HG03066 (cell line): ENCODE data around the gene KLHL18.
A peak's percentile ranks its signal among the peaks of the same experiment; 100 is the strongest.
"Not testable (repeated sequence)": the region's sequence is repeated elsewhere in the genome, so short reads cannot be mapped to it uniquely, and the experiment has no call there.

Experiments used
- ATAC-seq: cut with Tn5 transposase; IDR thresholded peaks from one replicate; pipeline ENCODE4 v1.9.1; 2021; ENCODE audit warnings: low read depth; ENCODE audit not compliant: unreplicated experiment

Gene KLHL18

DNA sequence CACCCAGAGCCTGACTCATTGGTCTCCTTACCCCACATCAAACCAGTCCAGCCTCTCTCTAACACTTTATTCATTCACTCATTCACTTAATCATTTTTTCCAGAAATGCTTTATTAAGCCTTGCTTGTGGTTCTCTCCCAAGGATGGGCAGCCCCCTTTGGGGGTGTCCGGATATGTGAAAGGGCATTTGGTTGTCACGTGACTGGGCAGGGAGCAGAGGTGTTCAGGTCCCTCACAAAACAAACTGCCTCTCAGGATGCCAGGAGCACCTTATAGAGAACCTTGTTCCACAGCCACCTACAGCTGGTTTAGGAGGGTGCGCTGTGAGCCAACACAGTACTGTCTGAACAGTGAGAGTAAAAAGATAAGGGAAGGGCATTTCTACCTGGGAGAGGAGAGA, 72.3 kb downstream of the KLHL18 start:
- ATAC-seq = no peak

DNA sequence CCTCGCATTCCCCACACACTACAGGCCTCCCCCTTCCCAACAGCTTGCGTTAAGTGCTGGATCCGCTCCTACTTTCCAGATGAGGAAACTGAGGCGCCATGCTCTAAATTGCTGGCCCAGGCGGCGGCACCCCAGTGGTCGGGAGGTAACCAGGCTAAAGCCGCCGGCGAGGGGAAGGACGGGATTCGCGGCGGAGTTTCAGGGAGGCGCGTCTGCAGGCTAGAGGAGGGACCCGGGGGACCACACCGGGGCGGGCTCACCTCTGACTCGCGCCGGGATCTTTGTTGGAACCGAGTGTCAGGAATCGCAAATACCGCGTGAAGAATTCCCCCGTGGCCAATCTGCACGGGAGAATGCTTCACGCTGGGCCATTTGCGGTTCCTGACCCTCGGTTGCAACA, 73.5 kb downstream of the KLHL18 start:
- no peak for ATAC-seq

DNA sequence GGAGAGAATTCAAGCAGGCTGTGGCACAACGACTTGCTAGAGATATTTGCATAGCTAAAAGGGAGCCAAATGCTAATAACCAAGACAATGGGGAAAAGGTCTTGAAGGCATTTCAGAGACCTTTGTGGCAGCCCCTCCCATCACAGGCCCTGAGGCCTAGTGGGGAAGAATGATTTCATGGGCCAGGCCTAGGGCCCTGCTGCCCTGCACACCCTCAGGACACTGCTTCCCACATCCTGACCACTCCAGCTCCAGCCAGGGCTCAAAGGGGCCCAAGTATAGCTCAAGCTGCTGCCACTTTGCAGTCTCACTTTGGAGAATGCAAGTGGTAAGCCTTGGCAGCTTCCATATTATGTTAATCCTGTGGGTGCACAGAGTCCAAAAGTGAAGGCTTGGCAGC, 76.6 kb downstream of the KLHL18 start:
- ATAC-seq = no peak

DNA sequence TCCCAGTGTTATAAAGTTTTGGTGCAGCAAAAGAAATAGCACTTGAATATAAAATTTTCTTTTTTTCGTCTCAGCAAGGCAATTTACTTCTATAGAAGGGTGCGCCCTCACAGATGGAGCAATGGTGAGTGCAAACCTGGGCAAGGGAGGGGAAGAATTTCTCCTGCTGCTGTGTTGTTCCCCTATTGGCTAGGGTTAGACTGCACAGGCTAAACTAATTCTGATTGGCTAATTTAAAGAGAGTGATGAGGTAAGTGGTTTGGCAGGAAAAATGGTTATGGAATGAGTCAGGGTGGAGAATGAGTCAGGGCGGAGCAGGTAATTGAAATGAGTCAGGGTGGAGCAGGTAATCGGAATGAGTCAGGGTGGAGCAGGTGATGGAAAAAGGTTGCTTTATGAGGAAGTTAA, 77.4 kb downstream of the KLHL18 start:
- not testable (repeated sequence) for ATAC-seq

- no peak for ATAC-seq
Observed at GRCh38 chr3:47362701-47363100, 80.0 kb downstream of the KLHL18 start.

DNA sequence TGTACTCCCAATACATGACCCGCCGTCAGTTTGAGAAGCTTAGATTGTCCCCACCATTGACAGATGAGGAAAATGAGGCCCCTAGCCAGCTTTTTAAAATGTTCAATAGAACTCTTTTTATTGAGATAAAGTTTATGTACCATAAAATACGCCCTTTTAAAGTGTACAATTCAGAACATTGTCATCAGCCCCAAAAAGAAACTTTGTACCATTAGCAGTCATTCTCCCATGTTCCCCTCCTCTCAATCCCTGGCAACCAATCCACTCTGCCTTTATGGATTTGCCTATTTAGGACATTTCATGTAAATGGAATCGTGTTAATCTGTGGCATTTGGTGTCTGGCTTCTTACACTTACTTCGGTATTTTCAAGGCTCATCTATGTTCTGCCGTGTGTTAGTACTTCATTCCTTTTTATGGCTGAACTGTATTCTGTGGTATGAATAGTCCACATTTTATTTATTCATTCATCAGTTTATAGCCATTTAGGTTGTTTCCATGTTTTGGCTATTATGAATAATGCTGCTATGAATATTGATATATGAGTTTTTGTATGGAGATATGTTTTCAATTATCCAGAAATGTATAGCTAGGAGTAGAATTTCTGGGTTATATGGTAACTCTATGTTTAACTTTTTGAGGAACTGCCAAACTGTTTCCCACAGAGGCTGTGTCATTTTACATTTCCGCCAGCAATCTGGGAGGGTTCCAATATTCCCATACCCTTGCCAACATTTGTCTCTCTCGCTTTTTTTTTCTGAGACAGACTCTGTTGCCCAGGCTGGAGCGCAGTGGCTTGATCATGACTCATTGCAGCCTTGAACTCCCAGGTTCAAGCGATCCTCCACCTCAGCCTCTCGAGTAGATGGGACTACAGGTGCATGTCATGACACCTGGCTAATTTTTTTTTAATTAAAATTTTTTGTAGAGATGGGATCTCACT, 82.7 kb downstream of the KLHL18 start:
- no peak for ATAC-seq

GRCh38 chr3:47366833-47367232, 84.1 kb downstream of the KLHL18 start:
- no peak for ATAC-seq

DNA sequence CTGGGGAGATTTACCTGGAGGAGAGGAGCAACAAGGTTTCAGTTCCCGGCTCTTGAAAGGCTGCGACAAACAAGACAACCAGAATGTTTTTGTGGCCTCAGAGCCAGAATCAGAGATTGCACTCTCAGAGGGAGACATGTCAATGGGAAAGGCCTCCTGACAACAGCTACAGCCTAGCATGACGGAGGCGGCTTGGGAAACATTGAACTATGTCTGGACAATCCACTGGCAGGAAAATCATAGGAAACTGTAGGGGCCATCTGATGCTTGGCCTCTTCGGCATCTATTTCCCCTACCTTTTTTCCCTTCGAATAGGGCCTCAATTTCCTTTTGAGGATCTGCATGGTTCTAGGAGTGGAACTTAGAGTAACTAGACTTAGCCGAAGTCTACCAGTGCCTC, 84.9 kb downstream of the KLHL18 start:
- ATAC-seq = no peak

DNA sequence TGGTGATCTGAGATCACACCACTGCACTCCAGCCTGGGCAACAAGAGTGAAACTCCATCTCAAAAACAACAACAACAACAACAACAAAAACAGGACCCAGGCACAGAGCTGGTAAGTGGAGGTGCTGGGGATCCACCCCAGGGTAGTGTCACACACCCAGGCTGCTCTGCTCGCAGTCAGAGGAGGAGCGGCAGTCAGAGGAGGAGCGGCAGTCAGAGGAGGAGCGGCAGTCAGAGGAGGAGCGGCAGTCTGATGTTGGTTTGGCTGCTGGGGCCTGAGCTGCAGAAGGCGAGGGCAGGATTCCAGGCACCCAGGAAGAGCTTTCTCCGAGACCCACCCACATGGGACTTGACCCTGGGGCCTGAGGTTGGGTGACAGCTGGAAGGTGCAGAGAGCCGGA, 87.3 kb downstream of the KLHL18 start:
- ATAC-seq = not testable (repeated sequence)

DNA sequence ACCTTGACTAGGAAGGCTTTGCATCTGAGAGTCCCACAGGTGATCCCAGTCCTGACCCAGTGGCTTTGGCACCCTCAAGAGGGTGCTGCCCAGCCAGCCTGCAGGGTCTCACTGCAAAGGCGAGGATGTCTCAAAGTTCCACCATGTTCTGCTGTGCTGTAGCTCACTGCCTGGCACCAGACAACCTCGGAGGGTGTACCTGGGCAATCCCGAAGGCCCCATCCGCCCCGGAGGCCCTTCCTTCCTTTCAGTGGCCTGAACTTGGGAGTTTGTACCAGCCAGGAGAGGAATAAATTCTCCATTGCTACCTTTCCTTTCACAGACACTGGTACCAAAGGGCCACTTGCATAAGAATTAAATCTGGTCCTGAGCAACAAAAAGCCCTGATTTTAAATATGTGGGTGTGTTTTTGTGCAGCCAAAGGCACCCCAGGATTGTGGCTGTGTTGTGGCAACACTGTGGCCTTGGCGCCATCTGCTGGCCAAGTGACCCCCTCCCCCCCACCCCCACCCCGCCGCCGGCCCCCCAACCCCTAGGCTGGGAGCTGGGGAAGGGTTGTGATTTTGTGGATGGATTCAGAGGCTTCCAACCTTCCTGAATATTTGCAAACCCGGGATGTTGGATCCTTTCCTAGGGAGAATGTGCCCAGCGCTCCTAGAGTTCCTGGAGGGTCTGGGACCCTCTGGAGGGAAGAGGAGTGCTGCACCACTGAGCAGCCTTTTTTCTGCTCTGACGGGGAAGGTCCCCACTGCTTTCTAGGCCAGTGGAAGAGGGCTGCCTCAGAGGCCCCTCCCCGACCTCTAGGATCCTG, 88.3 kb downstream of the KLHL18 start:
- ATAC-seq = no peak

- no peak for ATAC-seq
Observed at GRCh38 chr3:47374587-47374986, 91.8 kb downstream of the KLHL18 start.

DNA sequence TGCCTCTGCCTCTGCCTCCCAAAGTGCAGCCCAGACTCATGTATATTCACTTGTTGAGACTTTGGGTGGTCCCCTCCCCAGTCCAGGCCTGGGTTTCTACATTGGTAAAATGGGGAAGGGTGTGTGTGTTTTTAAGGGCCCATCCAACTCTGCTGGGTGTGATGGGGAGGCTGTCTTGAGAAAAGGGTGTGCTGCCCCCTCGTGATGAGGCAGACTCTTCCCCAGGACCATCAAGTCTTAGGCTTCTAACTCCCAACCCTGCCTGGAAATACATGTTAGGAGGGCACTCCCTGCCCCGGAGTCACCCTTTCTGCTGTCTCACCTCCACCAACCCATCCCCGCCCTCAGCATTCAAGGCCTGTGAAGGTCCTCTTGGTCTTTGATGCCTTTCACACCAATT, 93.6 kb downstream of the KLHL18 start:
- no peak for ATAC-seq

GRCh38 chr3:47377186-47377585, 94.4 kb downstream of the KLHL18 start:
- ATAC-seq = no peak

DNA sequence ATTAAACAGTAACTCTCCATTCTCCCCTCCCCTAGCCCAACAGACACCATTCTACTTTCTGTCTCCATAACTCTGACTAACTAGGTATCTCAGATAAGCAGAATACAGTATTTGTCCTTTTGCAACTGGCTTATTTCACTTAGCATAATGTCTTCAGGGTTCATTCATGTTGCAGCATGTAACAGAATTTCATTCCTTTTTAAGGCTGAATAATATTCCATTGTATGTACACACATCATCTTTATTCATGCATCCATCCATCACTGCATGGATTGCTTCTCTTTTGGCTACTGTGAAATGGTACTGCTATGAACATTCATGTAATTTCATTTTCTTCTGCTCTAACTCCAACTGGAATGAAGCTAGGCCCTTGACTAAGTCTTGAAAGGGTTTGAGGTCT, 96.1 kb downstream of the KLHL18 start:
- ATAC-seq = no peak

- ATAC-seq = no peak
Observed at GRCh38 chr3:47379411-47379899, 96.7 kb downstream of the KLHL18 start.

GRCh38 chr3:47380026-47380600, 97.4 kb downstream of the KLHL18 start:
- ATAC-seq = peak; percentile 6

DNA sequence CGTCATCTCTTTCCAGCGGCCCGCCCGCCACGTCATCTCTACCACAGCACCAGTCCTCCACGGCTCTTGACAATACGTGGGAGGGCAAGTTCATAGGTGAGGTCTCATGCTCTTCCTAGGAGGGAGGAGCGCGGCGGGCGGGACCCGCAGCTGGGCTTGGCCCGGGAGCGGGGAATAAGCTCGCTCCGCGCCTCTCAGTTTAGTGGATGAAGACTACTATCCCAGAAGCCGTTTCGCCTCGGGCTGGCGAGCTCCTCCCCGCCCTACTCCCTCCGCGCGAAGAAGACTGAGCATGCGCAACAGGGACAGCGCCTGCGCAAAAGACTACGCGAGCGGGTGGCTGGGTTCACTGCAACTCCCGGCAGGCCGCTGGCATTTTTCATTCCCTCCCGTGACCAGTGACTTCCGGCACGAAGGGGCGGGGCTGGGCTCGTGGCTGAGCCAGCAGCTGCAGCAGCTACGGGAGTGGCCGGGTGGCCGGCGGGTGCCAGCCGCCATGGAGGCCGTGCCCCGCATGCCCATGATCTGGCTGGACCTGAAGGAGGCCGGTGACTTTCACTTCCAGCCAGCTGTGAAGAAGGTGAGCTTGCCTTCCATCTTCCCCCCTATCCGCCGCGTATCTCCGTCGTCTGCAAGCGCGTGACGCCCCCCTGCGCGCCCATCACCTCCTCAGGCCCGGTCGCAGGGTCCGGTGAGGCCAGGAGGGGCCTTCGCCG, 98.0 kb downstream of the KLHL18 start, which contains the start of gene PTPN23:
Gene PTPN23 (plus strand): TSS at position 421 of the 716 bp plus-strand sequence. CDS start 76 bp downstream, at position 497.
- ATAC-seq = peak; percentile 70

DNA sequence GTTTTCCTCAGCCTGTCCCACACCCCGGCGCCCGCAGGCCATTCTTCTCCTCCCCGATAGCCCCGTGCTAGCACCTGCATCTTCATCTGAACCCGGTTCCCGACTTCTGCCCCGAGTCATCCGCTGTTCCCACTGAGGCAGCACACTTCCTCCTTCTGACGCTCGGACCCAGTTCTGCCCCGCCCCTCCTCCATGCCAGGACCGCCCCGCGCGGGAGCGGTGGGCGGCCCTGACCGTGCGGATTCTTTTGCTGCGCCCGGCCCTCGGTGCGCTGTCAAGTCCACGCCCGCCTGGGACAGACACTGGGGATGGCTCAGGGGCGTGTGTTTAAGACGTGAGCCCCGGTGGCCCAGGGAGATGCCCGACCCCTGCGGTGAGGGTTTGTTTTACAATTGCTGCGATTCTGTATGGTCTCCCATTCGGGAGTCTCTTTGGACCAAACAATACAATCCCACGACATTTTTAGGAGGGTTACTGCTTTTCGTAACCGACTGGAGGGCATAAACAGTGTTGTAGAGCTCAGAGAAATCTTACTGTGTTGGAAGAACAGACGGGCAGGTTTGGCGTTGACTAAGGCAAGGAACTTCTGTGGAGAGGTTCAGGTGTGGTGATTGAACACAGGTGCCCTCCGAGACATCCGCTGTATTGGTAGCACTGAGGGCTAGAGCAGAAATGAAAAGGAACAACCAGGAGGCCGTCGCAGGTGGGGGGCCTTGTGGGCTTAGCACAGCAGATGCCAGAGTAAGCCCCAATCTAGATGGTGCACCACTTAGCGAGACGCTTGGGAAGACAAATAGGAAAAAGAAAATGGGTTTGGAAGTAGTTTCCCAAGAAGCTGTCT, 98.8 kb downstream of the KLHL18 start:
- peak; percentile 56 for ATAC-seq

GRCh38 chr3:47384425-47384824, 101.7 kb downstream of the KLHL18 start:
- ATAC-seq = no peak
